Activated B cell treated with CpG ODN at 0.5 μM for 24 hours (primary cell): ENCODE measurements around the gene SLC12A7. TPM values are rescaled to one million over a fixed set of nuclear protein-coding genes. Genes with fewer than 3 reads are reported as not detected.

Experiments
- ATAC-seq: fragments of 200-7000 bp; cut with Tn5 transposase; one replicate; pipeline ENCODE4 v1.10.0; 2021; ENCODE audit warnings: low read depth, mild to moderate bottlenecking, moderate library complexity
- CTCF ChIA-PET: fragments of 350-600 bp; sonication (Branson Sonifier 250); formaldehyde crosslinking; loops from one replicate; lab custom pipeline; 2021; ENCODE audit warnings: antibody characterized with exemption; lab: Charles Lee
- POLR2A ChIA-PET: fragments of 350-600 bp; sonication (Branson Sonifier 250); formaldehyde crosslinking; loops from one replicate; lab custom pipeline; 2021; ENCODE audit warnings: antibody characterized with exemption; lab: Charles Lee
- DNase-seq: peaks from one replicate; pipeline ENCODE4 v3.0.0; 2022
- H3K27ac Mint-ChIP-seq: one replicate; pipeline ENCODE4 v1.8.0; 2020; ENCODE audit warnings: mixed read lengths
- H3K27me3 Mint-ChIP-seq: one replicate; pipeline ENCODE4 v1.8.0; 2021; ENCODE audit warnings: mixed read lengths
- H3K36me3 Mint-ChIP-seq: one replicate; pipeline ENCODE4 v1.8.0; 2021; ENCODE audit warnings: low read depth, mixed read lengths
- H3K4me1 Mint-ChIP-seq: one replicate; pipeline ENCODE4 v1.8.0; 2021; ENCODE audit warnings: mixed read lengths
- H3K4me3 Mint-ChIP-seq: one replicate; pipeline ENCODE4 v1.8.0; 2020; ENCODE audit warnings: mild to moderate bottlenecking, mixed read lengths
- H3K9me3 Mint-ChIP-seq: one replicate; pipeline ENCODE4 v1.8.0; 2020; ENCODE audit warnings: mixed read lengths
- intact Hi-C: fragments of 100-400 bp; cut with micrococcal nuclease; formaldehyde crosslinking; loops from one replicate; pipeline ENCODE4 v1.15.1; 2024
- total RNA-seq: library from RNA; stranded (reverse); gene quantifications from 2 replicates; pipeline ENCODE4 v1.2.3, GENCODE V29; 2022
- TF ChIP-seq, protein P1 (sequence below): fragments of 200-600 bp; IDR thresholded peaks from one replicate; pipeline ENCODE4 v1.8.0; 2022; ENCODE audit warnings: antibody characterized with exemption, mild to moderate bottlenecking

SLC12A7 gene
- total RNA-seq, 1 donor from 2014 or later: 23.3 TPM

DNA sequence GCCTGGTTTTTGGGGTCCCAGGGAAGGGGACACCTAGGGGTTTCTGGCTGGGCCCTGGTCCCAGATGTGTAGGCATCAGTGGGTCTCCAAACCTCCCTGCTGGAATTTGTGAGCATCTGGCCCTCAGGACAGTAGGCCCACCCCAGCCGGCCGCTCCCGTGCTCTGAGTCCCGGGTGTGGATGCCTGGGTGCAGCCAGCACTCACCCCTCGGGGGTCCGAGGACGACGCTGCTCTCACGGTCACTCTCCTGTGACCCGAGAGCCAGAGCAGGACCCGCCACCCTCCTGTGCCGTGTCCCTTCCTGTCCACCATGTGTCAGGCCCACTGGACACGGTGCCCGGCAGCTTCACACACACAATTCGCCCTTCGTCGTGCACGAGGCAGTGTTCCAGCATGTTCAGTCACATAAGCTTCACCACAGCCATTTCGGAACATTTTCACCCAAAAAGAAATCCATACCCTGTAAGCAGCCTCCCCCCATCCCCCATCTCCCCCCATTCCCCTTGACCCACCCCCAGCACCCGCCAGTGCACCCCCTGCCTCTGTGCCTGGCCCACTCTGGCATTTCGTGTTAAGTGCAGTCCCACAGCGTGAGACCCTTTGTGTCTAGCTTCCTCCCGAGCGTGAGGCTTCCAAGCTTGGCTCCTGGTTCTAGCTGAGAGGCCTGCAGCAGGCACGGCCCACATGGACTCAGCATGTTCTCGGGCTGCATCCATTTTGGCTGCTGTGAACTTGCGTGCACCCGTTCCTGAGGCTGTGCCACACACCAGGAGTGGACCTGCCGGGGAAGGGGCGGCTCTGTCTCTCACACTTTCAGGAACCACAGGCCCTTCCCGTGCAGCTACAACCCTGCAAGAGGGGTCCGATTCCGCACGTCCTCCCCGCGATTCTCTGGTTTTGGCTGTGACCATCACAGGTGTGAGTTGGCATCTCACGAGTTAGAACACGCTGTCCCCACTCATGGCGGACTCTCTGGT, 62.7 kb downstream of the SLC12A7 start:
- ChIA-PET CTCF (no interaction called here), POLR2A (interaction anchor here (0.6 kb wide), 1 partner anchor 54 kb away, joined by 8 read pairs; no protein-coding TSS in a partner anchor)
- Mint-ChIP-seq H3K4me3 (no peak overlapping the region), H3K27me3 (no peaks in the 10 kb centered on the region), H3K27ac (no peak overlapping the region), H3K36me3 (peaks cover 14% of the 10 kb centered on the region), H3K4me1 (no peaks in the 10 kb centered on the region), H3K9me3 (no peaks in the 10 kb centered on the region)
- TF ChIP-seq, protein P1, sequence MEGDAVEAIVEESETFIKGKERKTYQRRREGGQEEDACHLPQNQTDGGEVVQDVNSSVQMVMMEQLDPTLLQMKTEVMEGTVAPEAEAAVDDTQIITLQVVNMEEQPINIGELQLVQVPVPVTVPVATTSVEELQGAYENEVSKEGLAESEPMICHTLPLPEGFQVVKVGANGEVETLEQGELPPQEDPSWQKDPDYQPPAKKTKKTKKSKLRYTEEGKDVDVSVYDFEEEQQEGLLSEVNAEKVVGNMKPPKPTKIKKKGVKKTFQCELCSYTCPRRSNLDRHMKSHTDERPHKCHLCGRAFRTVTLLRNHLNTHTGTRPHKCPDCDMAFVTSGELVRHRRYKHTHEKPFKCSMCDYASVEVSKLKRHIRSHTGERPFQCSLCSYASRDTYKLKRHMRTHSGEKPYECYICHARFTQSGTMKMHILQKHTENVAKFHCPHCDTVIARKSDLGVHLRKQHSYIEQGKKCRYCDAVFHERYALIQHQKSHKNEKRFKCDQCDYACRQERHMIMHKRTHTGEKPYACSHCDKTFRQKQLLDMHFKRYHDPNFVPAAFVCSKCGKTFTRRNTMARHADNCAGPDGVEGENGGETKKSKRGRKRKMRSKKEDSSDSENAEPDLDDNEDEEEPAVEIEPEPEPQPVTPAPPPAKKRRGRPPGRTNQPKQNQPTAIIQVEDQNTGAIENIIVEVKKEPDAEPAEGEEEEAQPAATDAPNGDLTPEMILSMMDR: no peak
- intact Hi-C loops: no loop called here
- DNase-seq (no peak), ATAC-seq (no peak)

DNA sequence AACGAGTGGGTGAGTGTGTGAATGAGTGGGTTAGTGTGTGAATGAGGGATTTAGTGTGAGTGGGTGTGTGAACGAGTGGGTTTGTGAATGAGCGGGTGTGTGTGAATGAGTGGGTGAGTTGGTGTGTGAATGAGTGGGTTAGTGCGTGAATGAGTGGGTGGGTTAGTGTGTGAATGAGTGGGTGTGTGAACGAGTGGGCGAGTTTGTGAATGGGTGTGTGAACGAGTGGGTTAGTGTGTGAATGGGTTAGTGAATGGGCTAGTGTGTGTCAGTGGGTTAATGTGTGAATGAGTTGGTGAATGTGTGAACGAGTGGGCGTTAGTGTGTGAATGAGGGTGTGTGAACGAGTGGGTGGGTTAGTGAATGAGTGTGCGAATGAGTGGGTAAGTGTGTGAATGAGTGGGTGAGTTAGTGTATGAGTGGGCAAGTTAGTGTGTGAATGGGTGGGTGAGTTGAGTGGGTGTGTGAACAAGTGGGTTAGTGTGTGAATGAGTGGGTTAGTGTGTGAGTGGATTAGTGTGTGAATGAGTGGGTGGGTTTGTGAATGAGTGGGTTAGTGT, 63.6 kb downstream of the SLC12A7 start:
- ChIA-PET CTCF (no interaction called here), POLR2A (no interaction called here)
- Mint-ChIP-seq H3K36me3 (peaks cover 11% of the 10 kb centered on the region), H3K4me1 (no peaks in the 10 kb centered on the region), H3K27me3 (no peaks in the 10 kb centered on the region), H3K9me3 (no peaks in the 10 kb centered on the region), H3K4me3 (no peak overlapping the region), H3K27ac (no peak overlapping the region)
- intact Hi-C loops: no loop called here
- TF ChIP-seq, protein P1: no peak
- DNase-seq: no peak
- ATAC-seq: no peak

DNA sequence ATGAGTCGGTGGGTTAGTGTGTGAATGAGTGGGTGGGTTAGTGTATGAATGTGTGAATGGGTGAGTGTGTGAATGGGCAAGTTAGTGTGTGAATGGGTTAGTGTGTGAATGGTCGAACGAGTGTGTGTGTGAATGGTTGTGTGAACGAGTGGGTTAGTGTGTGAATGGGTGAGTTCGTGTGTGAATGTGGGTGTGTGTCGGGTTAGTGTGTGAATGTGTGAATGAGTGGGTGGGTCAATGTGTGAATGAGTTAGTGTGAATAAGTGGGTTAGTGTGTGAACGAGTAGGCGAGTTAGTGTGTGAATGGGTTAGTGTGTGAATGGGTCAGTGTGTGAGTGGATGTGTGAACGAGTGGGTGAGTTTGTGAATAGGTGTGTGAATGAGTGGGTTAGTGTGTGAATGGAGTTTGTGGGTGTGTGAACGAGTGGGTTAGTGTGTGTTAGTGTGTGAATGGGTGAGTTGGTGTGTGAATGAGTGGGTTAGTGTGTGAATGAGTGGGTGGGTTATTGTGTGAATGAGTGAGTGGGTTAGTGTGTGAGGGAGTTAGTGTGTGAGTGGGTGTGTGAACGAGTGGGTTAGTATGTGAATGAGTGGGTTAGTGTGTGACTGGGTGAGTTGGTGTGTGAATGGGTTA, 64.4 kb downstream of the SLC12A7 start:
- ATAC-seq (no peak), DNase-seq (no peak)
- Mint-ChIP-seq H3K27me3 (no peaks in the 10 kb centered on the region), H3K9me3 (peaks cover 5% of the 10 kb centered on the region), H3K36me3 (peaks cover 11% of the 10 kb centered on the region), H3K27ac (no peak overlapping the region), H3K4me1 (no peaks in the 10 kb centered on the region), H3K4me3 (no peak overlapping the region)
- POLR2A ChIA-PET: no interaction called here
- CTCF ChIA-PET: no interaction called here
- TF ChIP-seq, protein P1: no peak
- intact Hi-C loops: no loop called here

DNA sequence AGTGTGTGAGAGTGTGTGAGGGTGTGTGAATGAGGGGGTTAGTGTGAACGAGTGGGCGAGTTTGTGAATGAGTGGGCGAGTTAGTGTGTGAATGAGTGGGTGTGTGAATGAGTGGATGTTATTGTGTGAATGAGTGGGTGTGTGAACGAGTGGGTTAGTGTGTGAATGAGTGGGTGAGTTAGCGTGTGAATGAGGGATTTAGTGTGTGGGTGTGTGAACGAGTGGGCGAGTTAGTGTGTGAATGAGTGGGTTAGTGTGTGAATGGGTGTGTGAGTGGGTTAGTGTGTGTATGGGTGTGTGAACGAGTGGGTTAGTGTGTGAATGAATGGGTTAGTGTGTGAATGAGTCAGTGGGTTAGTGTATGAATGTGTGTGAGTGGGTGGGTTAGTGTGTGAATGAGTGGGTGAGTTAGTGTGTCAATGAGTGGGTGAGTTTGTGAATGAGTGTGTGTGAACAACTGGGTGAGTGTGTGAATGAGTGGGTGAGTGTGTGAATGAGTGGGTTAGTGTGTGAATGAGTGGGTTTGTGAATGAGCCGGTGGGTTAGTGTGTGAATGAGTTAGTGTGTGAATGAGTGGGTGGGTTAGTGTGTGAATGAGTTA, 65.8 kb downstream of the SLC12A7 start:
- CTCF ChIA-PET: no interaction called here
- no peak for ATAC-seq
- no peaks in the 10 kb centered on the region for H3K36me3 Mint-ChIP-seq

More for the DNA sequence above, 65.8 kb downstream of the SLC12A7 start:
- Mint-ChIP-seq H3K9me3 (peaks cover 5% of the 10 kb centered on the region), H3K4me3 (no peak overlapping the region), H3K4me1 (no peaks in the 10 kb centered on the region), H3K27me3 (no peaks in the 10 kb centered on the region), H3K27ac (no peak overlapping the region)
- intact Hi-C loops: no loop called here
- POLR2A ChIA-PET: no interaction called here
- DNase-seq: no peak
- TF ChIP-seq, protein P1: no peak
